HG03175 (cell line): ENCODE measurements around the gene EIF2B4.
"Not testable (repeated sequence)": the region's sequence is repeated elsewhere in the genome, so short reads cannot be mapped to it uniquely, and the experiment has no call there.

ENCODE experiments used
- ATAC-seq: cut with Tn5 transposase; IDR thresholded peaks from one replicate; pipeline ENCODE4 v1.9.1; 2021; ENCODE audit warnings: mild to moderate bottlenecking, moderate library complexity; ENCODE audit not compliant: unreplicated experiment

Gene EIF2B4

GRCh38 chr2:27350106-27350693 is 19.9 kb downstream of the EIF2B4 start:
- no peak for ATAC-seq

- no peak for ATAC-seq
Observed at GRCh38 chr2:27347641-27348040, 22.5 kb downstream of the EIF2B4 start.

GRCh38 chr2:27336173-27336572 is 34.0 kb downstream of the EIF2B4 start:
- no peak for ATAC-seq

- ATAC-seq = no peak
Observed at GRCh38 chr2:27335311-27335710, 34.8 kb downstream of the EIF2B4 start.

- no peak for ATAC-seq
Observed at GRCh38 chr2:27324720-27325119, 45.4 kb downstream of the EIF2B4 start.

GRCh38 chr2:27323596-27324285 is 46.4 kb downstream of the EIF2B4 start:
- no peak for ATAC-seq

GRCh38 chr2:27322766-27323595 is 47.2 kb downstream of the EIF2B4 start, which contains the start of gene MPV17:
MPV17 (minus strand) TSS chr2:27323097; CDS start chr2:27322517, 580 bp downstream.
- peak; percentile 85 for ATAC-seq

GRCh38 chr2:27322301-27322765 is 47.8 kb downstream of the EIF2B4 start:
- peak; percentile 42 for ATAC-seq

GRCh38 chr2:27320958-27321543 is 49.1 kb downstream of the EIF2B4 start:
- ATAC-seq = no peak

- ATAC-seq = not testable (repeated sequence)
Observed at GRCh38 chr2:27319839-27320238, 50.3 kb downstream of the EIF2B4 start.

GRCh38 chr2:27316655-27317412 is 53.3 kb downstream of the EIF2B4 start:
- ATAC-seq = no peak

GRCh38 chr2:27315122-27315521 is 55.0 kb downstream of the EIF2B4 start:
- no peak for ATAC-seq

- no peak for ATAC-seq
Observed at GRCh38 chr2:27314709-27315108, 55.4 kb downstream of the EIF2B4 start.
